Astrocyte (in vitro differentiated cells and primary cell): ENCODE data around the gene NADK. TPM values are rescaled to one million over a fixed set of nuclear protein-coding genes. Genes with fewer than 3 reads are reported as not detected.

Experiments
- DNase-seq: peaks from one replicate; pipeline ENCODE4 v3.0.0-alpha.2; 2010; ENCODE audit warnings: low read depth
- FAIRE-seq: peaks from 2 replicates; lab custom pipeline; 2011; peaks lifted over from hg19 to GRCh38; lab: Jason Lieb, UNC
- H2AFZ ChIP-seq: 2 replicates; pipeline ENCODE4 v1.6.0; 2012; ENCODE audit warnings: low read depth, low read length, inconsistent platforms
- H3K27ac ChIP-seq: 2 replicates; pipeline ENCODE4 v1.5.1; 2011; ENCODE audit warnings: low read depth, low read length, inconsistent platforms
- H3K27me3 ChIP-seq: 2 replicates; pipeline ENCODE4 v1.6.0; 2011; ENCODE audit warnings: low read length, inconsistent platforms; ENCODE audit not compliant: insufficient read depth
- H3K36me3 ChIP-seq: 2 replicates; pipeline ENCODE4 v1.5.1; 2011; ENCODE audit warnings: low read length, inconsistent platforms; ENCODE audit not compliant: insufficient read depth
- H3K4me1 ChIP-seq: 2 replicates; pipeline ENCODE4 v1.5.1; 2011; ENCODE audit warnings: low read length, inconsistent platforms; ENCODE audit not compliant: insufficient read depth
- H3K4me2 ChIP-seq: 2 replicates; pipeline ENCODE4 v1.6.0; 2012; ENCODE audit warnings: low read length, inconsistent platforms
- H3K4me3 ChIP-seq: 2 replicates; pipeline ENCODE4 v1.5.1; 2011; ENCODE audit warnings: low read depth, mild to moderate bottlenecking, low read length, inconsistent platforms; ENCODE audit not compliant: insufficient read depth
- H3K79me2 ChIP-seq: 2 replicates; pipeline ENCODE4 v1.6.0; 2012; ENCODE audit warnings: mild to moderate bottlenecking, low read length, inconsistent platforms; ENCODE audit not compliant: insufficient read depth
- H3K9ac ChIP-seq: 2 replicates; pipeline ENCODE4 v1.6.0; 2012; ENCODE audit warnings: mild to moderate bottlenecking, low read length, inconsistent platforms
- H3K9me3 ChIP-seq: 2 replicates; pipeline ENCODE4 v1.5.1; 2012; ENCODE audit warnings: low read depth, mild to moderate bottlenecking, low read length, inconsistent platforms; ENCODE audit not compliant: insufficient read depth
- H4K20me1 ChIP-seq: 2 replicates; pipeline ENCODE4 v1.6.0; 2012; ENCODE audit warnings: low read length, inconsistent platforms; ENCODE audit not compliant: insufficient read depth
- H3K27ac Mint-ChIP-seq: one replicate; pipeline ENCODE4 v1.8.0; 2021; ENCODE audit warnings: mild to moderate bottlenecking, mixed read lengths; ENCODE audit not compliant: unreplicated experiment
- H3K27me3 Mint-ChIP-seq: one replicate; pipeline ENCODE4 v1.8.0; 2021; ENCODE audit warnings: low read depth, mixed read lengths; ENCODE audit not compliant: unreplicated experiment
- H3K36me3 Mint-ChIP-seq: one replicate; pipeline ENCODE4 v1.8.0; 2021; ENCODE audit warnings: low read depth, mixed read lengths; ENCODE audit not compliant: unreplicated experiment
- H3K4me1 Mint-ChIP-seq: one replicate; pipeline ENCODE4 v1.8.0; 2021; ENCODE audit warnings: low read depth, mixed read lengths; ENCODE audit not compliant: unreplicated experiment
- H3K4me3 Mint-ChIP-seq: one replicate; pipeline ENCODE4 v1.8.0; 2021; ENCODE audit warnings: mild to moderate bottlenecking, moderate library complexity, mixed read lengths; ENCODE audit not compliant: unreplicated experiment
- H3K9me3 Mint-ChIP-seq: one replicate; pipeline ENCODE4 v1.8.0; 2021; ENCODE audit warnings: mild to moderate bottlenecking, mixed read lengths; ENCODE audit not compliant: unreplicated experiment
- EZH2 ChIP-seq: IDR thresholded peaks from 2 replicates; pipeline ENCODE4 v1.6.1; 2012; ENCODE audit warnings: mild to moderate bottlenecking, low read length, inconsistent platforms; ENCODE audit not compliant: insufficient read depth
- total RNA-seq: library from RNA; stranded (reverse); gene quantifications from 2 replicates; pipeline ENCODE4 v1.2.1, GENCODE V29; 2021
- TF ChIP-seq, protein P1 (sequence below): IDR thresholded peaks from 2 replicates; pipeline ENCODE4 v1.5.1; 2011; ENCODE audit warnings: low read depth, mild to moderate bottlenecking, inconsistent platforms, low read length, moderate library complexity; ENCODE audit not compliant: insufficient read depth

The NADK gene
- total RNA-seq, 1 donor from 2014 or later, result 87.6 TPM

DNA sequence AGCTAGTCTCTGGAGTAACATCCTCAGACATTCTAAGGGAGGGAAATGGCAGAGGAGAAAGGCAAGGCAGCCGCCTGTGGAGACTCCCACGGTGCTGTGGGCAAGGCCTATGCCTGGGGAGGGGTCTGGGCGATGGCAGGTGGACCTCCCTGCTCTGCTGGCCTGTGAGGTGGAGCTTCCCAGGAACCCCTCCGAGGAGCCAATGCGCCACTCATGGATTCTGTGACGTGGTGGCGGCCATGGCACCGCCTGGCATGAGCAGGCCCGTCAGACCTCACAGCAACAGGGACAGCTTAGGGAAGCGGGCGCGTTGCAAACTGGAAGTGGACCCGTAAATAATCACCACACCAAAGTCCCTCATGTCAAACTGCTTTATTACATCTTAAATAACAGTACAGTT, 6.7 kb upstream of the NADK start:
- peaks cover 32% of the 10 kb centered on the region for H3K36me3 ChIP-seq

GRCh38 chr1:1783320-1783719, 5.0 kb upstream of the NADK start:
- Mint-ChIP-seq H3K4me3 (no peak overlapping the region), H3K36me3 (peaks cover 8% of the 10 kb centered on the region), H3K9me3 (no peaks in the 10 kb centered on the region), H3K4me1 (peaks cover 16% of the 10 kb centered on the region), H3K27me3 (no peaks in the 10 kb centered on the region), H3K27ac (peak overlapping the region; percentile 47)
- H2AFZ ChIP-seq, result no peak overlapping the region
- H3K27ac ChIP-seq, result no peak overlapping the region
- no peaks in the 10 kb centered on the region for H3K9me3 ChIP-seq
- no peak overlapping the region for H3K4me3 ChIP-seq
- TF ChIP-seq EZH2, result no peak
- TF ChIP-seq, protein P1, sequence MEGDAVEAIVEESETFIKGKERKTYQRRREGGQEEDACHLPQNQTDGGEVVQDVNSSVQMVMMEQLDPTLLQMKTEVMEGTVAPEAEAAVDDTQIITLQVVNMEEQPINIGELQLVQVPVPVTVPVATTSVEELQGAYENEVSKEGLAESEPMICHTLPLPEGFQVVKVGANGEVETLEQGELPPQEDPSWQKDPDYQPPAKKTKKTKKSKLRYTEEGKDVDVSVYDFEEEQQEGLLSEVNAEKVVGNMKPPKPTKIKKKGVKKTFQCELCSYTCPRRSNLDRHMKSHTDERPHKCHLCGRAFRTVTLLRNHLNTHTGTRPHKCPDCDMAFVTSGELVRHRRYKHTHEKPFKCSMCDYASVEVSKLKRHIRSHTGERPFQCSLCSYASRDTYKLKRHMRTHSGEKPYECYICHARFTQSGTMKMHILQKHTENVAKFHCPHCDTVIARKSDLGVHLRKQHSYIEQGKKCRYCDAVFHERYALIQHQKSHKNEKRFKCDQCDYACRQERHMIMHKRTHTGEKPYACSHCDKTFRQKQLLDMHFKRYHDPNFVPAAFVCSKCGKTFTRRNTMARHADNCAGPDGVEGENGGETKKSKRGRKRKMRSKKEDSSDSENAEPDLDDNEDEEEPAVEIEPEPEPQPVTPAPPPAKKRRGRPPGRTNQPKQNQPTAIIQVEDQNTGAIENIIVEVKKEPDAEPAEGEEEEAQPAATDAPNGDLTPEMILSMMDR, result no peak
- H4K20me1 ChIP-seq, result peaks cover 72% of the 10 kb centered on the region
- no peak for FAIRE-seq
- H3K9ac ChIP-seq, result no peak overlapping the region
- no peaks in the 10 kb centered on the region for H3K27me3 ChIP-seq
- H3K4me2 ChIP-seq, result no peak overlapping the region
- DNase-seq, result no peak
- H3K4me1 ChIP-seq, result peaks cover 38% of the 10 kb centered on the region
- H3K79me2 ChIP-seq, result peaks cover 18% of the 10 kb centered on the region
- H3K36me3 ChIP-seq, result peaks cover 26% of the 10 kb centered on the region

More for the DNA sequence above, 6.7 kb upstream of the NADK start:
- Histone ChIP-seq H3K27me3 (no peaks in the 10 kb centered on the region), H3K4me3 (no peak overlapping the region), H3K4me1 (peaks cover 25% of the 10 kb centered on the region), H3K79me2 (peaks cover 31% of the 10 kb centered on the region), H3K9ac (no peak overlapping the region), H3K4me2 (no peak overlapping the region), H3K9me3 (no peaks in the 10 kb centered on the region), H2AFZ (no peak overlapping the region), H3K27ac (no peak overlapping the region), H4K20me1 (peaks cover 83% of the 10 kb centered on the region)
- Mint-ChIP-seq H3K4me1 (peaks cover 17% of the 10 kb centered on the region), H3K27ac (no peak overlapping the region), H3K27me3 (no peaks in the 10 kb centered on the region), H3K9me3 (no peaks in the 10 kb centered on the region), H3K36me3 (peaks cover 17% of the 10 kb centered on the region), H3K4me3 (no peak overlapping the region)
- FAIRE-seq, result no peak
- no peak for DNase-seq
- TF ChIP-seq EZH2, result no peak
- TF ChIP-seq, protein P1, result no peak

DNA sequence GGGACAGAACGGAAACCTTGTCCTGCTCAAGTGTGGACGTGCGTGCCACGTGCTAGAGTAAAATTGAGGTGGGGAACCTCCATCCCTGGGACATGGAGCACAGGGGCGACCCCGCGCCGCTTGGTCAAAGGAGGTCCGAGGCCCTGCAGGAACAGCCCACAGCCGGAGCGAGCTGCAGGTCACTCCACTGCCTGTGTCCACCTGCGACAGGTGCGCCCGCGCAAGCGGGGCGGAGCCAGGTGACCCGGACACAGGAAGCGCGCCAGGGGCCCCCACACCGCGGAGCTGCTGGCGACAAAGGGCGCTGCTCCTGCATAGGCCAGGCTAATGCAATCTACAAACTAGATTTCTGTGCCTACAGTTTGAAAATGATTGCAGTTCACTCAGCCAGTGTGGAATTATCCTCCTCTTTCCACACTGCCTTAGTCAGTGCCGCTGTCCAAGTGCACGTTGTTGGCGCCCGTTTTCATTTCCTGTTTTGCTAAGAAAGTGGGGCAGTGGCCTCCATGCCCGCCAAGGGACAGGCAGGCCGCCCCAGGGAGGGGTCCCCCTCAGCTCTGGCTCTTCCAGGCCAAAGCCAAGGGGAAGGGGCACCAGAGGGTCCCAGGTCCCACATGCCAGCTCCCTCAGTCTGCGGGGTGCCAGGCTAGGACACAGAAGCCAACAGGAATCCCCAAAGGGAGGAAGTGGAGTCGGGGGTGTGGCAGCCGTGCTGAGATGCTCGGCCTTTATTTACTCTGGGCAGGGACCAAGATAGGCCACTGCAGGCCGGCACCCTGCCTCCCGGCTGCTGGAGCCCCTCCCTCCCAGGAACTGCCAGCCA, 4.3 kb upstream of the NADK start:
- H3K27ac Mint-ChIP-seq, result peak overlapping the region; percentile 47
- Histone ChIP-seq H2AFZ (no peak overlapping the region), H3K4me3 (no peak overlapping the region), H3K9me3 (no peaks in the 10 kb centered on the region), H3K4me2 (peak overlapping the region; percentile 75), H3K27ac (peak overlapping the region; percentile 17), H4K20me1 (peaks cover 64% of the 10 kb centered on the region), H3K27me3 (no peaks in the 10 kb centered on the region), H3K36me3 (peaks cover 20% of the 10 kb centered on the region), H3K9ac (peak overlapping the region; percentile 14), H3K79me2 (peaks cover 19% of the 10 kb centered on the region), H3K4me1 (peaks cover 38% of the 10 kb centered on the region)
- FAIRE-seq (no peak), DNase-seq (peak; percentile 39)
- H3K4me1 Mint-ChIP-seq, result peaks cover 16% of the 10 kb centered on the region
- no peak overlapping the region for H3K4me3 Mint-ChIP-seq
- H3K36me3 Mint-ChIP-seq, result peaks cover 8% of the 10 kb centered on the region
- TF ChIP-seq EZH2, result no peak
- TF ChIP-seq, protein P1, result no peak
- H3K9me3 Mint-ChIP-seq, result no peaks in the 10 kb centered on the region
- no peaks in the 10 kb centered on the region for H3K27me3 Mint-ChIP-seq
